GM18870 (cell line): ENCODE measurements around the gene SIKE1.
A peak's percentile ranks its signal among the peaks of the same experiment; 100 is the strongest.
"Not testable (repeated sequence)": the region's sequence is repeated elsewhere in the genome, so short reads cannot be mapped to it uniquely, and the experiment has no call there.

Source experiments
- ATAC-seq: cut with Tn5 transposase; IDR thresholded peaks from one replicate; pipeline ENCODE4 v1.9.1; 2021; ENCODE audit warnings: moderate library complexity; ENCODE audit not compliant: unreplicated experiment

SIKE1 gene

GRCh38 chr1:114756009-114756892, 24.2 kb downstream of the SIKE1 start:
- ATAC-seq, result peak; percentile 37

GRCh38 chr1:114755006-114755931, 25.2 kb downstream of the SIKE1 start:
- no peak for ATAC-seq

GRCh38 chr1:114753702-114754101, 26.8 kb downstream of the SIKE1 start:
- ATAC-seq, result not testable (repeated sequence)

GRCh38 chr1:114753143-114753542, 27.3 kb downstream of the SIKE1 start:
- no peak for ATAC-seq

GRCh38 chr1:114750780-114751179, 29.7 kb downstream of the SIKE1 start:
- ATAC-seq, result no peak

GRCh38 chr1:114749835-114750234, 30.6 kb downstream of the SIKE1 start:
- ATAC-seq, result no peak

- ATAC-seq, result no peak
Observed at GRCh38 chr1:114746450-114747121, 33.9 kb downstream of the SIKE1 start.

GRCh38 chr1:114745291-114745690, 35.2 kb downstream of the SIKE1 start:
- no peak for ATAC-seq

- ATAC-seq, result no peak
Observed at GRCh38 chr1:114741963-114742746, 38.3 kb downstream of the SIKE1 start.

- no peak for ATAC-seq
Observed at GRCh38 chr1:114740331-114740730, 40.2 kb downstream of the SIKE1 start.

- ATAC-seq, result no peak
Observed at GRCh38 chr1:114737314-114737849, 43.1 kb downstream of the SIKE1 start.

GRCh38 chr1:114735479-114735878, 45.0 kb downstream of the SIKE1 start:
- ATAC-seq, result no peak

- ATAC-seq, result no peak
Observed at GRCh38 chr1:114729782-114730181, 50.7 kb downstream of the SIKE1 start.

GRCh38 chr1:114728553-114728952, 51.9 kb downstream of the SIKE1 start:
- no peak for ATAC-seq

GRCh38 chr1:114725230-114725629, 55.3 kb downstream of the SIKE1 start:
- no peak for ATAC-seq

- ATAC-seq, result no peak
Observed at GRCh38 chr1:114723915-114724314, 56.6 kb downstream of the SIKE1 start.

GRCh38 chr1:114723457-114723856, 57.0 kb downstream of the SIKE1 start:
- no peak for ATAC-seq

GRCh38 chr1:114720492-114720891, 60.0 kb downstream of the SIKE1 start:
- no peak for ATAC-seq
